Hepatocyte (in vitro differentiated cells): ENCODE measurements around the gene DNAJC2.

Experiments
- CTCF ChIP-seq: fragments of 200-600 bp; sonication (generic); IDR thresholded peaks from 2 replicates; pipeline ENCODE4 v1.5.1; 2016; ENCODE audit warnings: antibody characterized with exemption, mild to moderate bottlenecking; ENCODE audit not compliant: poor library complexity
- EZH2 ChIP-seq: fragments of 200-600 bp; sonication (generic); IDR thresholded peaks from 2 replicates; pipeline ENCODE4 v1.6.1; 2016; ENCODE audit warnings: antibody characterized with exemption, mild to moderate bottlenecking, borderline replicate concordance

DNA sequence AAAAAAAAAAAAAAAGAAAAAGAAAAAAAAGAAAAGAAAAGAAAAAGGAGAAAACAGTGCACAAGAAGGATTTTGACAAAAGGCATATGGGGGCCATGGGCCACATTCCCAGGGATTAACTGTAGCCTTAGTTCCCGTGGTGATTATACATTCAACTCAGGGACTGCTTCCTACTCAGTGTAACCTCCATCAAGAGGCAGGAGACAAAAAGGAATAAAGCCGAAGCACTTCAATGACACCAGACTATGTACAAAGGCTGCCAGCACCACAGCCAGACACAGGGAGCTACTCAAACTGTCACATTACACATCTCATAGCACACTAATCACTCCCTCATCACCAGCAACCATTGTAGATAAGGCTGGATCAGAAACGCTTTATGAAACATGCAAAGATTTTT lies 52.4 kb downstream of the DNAJC2 start:
- TF ChIP-seq CTCF (no peak), EZH2 (no peak)
